Upper lobe of left lung (tissue), 6 donors: ENCODE measurements around the gene ZSWIM6. TPM values are rescaled to one million over a fixed set of nuclear protein-coding genes. Genes with fewer than 3 reads are reported as not detected.

ENCODE experiments used
- ATAC-seq, 2 donors: fragments of 200-7000 bp; cut with Tn5 transposase; one replicate each; pipeline ENCODE4 v1.9.1; 2022; ENCODE audit warnings: mild to moderate bottlenecking in 2 of 2, moderate library complexity in 2 of 2; ENCODE audit not compliant: low FRiP score in 2 of 2
- DNase-seq, 2 donors: peaks; one replicate each; pipeline ENCODE4 v3.0.0-alpha.2; 2019 to 2020
- H3K27ac ChIP-seq, 4 donors: fragments of 200-600 bp; sonication (generic); one replicate each; pipeline ENCODE4 v1.5.1; 2016 to 2019
- H3K27me3 ChIP-seq, 4 donors: fragments of 200-600 bp; sonication (generic); one replicate each; pipeline ENCODE4 v1.5.1; 2017 to 2019
- H3K36me3 ChIP-seq, 4 donors: fragments of 200-600 bp; sonication (generic); one replicate each; pipeline ENCODE4 v1.5.1; 2016 to 2019
- H3K4me1 ChIP-seq, 4 donors: fragments of 200-600 bp; sonication (generic); one replicate each; pipeline ENCODE4 v1.5.1; 2018 to 2019
- H3K4me3 ChIP-seq, 4 donors: fragments of 200-600 bp; sonication (generic); one replicate each; pipeline ENCODE4 v1.5.1; 2017 to 2019; ENCODE audit warnings: mild to moderate bottlenecking in 2 of 4, moderate library complexity in 1 of 4
- H3K9me3 ChIP-seq, 4 donors: fragments of 200-600 bp; sonication (generic); one replicate each; pipeline ENCODE4 v1.5.1; 2018 to 2019
- CTCF ChIP-seq, 6 experiments: fragments of 450-650 bp in 4 of 6; fragments of 200-600 bp in 2 of 6; sonication (generic) in 2 of 6; IDR thresholded peaks; one replicate each; pipeline ENCODE4 v1.5.1; 2016 to 2019; ENCODE audit warnings: antibody characterized with exemption in 6 of 6
- EP300 ChIP-seq, 4 donors: sonication (generic); formaldehyde crosslinking; IDR thresholded peaks; one replicate each; pipeline ENCODE4 v1.5.1; 2017; ENCODE audit warnings: antibody characterized with exemption in 4 of 4, control low read depth in 2 of 4
- POLR2A ChIP-seq, 4 donors: fragments of 450-650 bp; IDR thresholded peaks; one replicate each; pipeline ENCODE4 v1.5.1; 2016 to 2017; ENCODE audit warnings: antibody characterized with exemption in 4 of 4, mild to moderate bottlenecking in 2 of 4
- POLR2AphosphoS5 ChIP-seq, 2 donors: sonication (generic); formaldehyde crosslinking; IDR thresholded peaks; one replicate each; pipeline ENCODE4 v1.5.1; 2017; ENCODE audit warnings: antibody characterized with exemption in 2 of 2
- WGBS, 2 donors: methylation state at CpG; one replicate each; pipeline ENCODE4 v1.1.5; 2017 to 2018; 5-methylcytosine and 5-hydroxymethylcytosine counted together
- total RNA-seq, 6 donors: library from RNA; depleted of rRNA in 4 of 6; stranded (reverse); fragments of >200 nt in 4 of 6; gene quantifications; one replicate each; pipeline versions ENCODE4 v1.1.0 to v1.2.1, GENCODE V29; 2016 to 2021
- donor health status: DM: no; HTN: no; CAD: no; lungs with moderate emphysema.
- donor health status: DM: no; HTN: yes; CAD: no; lungs with severe emphysema.

ZSWIM6 gene
- total RNA-seq, 6 donors from 2014 or later, result 10.5 to 22.3 (median 15.7) TPM

- no peaks in the 10 kb centered on the region for H3K36me3 ChIP-seq
- peak overlapping the region; percentile 2 to 72 (median 36) for H3K27ac ChIP-seq
- H3K4me3 ChIP-seq, result no peak overlapping the region
- H3K27me3 ChIP-seq, result no peaks in the 10 kb centered on the region
- no peak for ATAC-seq
- 53 to 62% methylated on average over 1 of the region's 1 CpG for WGBS, 2 donors
- H3K9me3 ChIP-seq, result peaks cover 7 to 18% (median 9%) of the 10 kb centered on the region in 4 donors
- DNase-seq, result no peak
- TF ChIP-seq EP300 (IDR thresholded peaks at IDR 0.05) (no peak), POLR2AphosphoS5 (IDR thresholded peaks at IDR 0.05) (no peak), CTCF (IDR thresholded peaks at IDR 0.05) (no peak), POLR2A (IDR thresholded peaks at IDR 0.05) (no peak)
- H3K4me1 ChIP-seq, result peaks cover 12 to 23% (median 16%) of the 10 kb centered on the region in 4 donors
Measured at GRCh38 chr5:61450493-61451279, 118.6 kb downstream of the ZSWIM6 start.

DNA sequence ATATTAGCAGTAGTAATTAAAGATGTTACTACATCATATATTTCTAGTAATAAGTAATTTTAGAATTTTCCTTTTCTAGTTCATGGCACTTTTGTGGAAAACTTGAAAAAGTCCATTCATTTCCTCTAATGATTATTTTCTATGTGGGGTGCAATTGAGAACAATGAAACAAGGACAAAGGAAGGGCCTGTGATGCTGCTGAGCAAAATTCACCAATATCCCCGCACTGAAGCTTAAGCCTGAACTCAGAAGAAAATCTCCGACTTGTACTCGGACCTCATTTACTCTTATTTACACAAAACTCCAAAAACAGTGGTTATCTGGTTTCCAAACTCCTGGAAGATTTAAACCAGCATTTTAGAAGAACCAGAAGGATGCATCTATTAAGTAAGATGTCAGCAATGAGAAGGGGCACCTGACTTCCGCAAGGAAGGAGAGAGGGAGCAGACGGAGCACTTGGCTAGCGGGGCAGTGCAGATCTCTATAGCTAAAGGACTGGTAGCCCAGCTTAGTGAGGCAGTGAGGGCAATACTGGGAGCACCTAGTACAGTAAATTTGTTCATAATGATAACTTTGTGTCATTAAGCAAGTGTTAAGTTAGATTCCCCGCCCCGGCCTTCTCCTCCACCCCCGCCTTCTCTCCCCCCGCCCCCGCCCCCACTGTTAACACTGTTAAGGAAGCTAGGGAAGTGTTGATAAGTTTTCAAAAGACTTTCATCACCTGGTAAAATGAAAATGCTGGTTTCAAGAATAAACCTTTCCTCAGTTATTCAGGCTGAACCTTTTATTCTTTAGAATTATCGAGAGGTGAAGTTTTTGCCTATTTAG, 123.3 kb downstream of the ZSWIM6 start:
- Histone ChIP-seq H3K9me3 (no peaks in the 10 kb centered on the region), H3K4me3 (no peak overlapping the region), H3K36me3 (no peaks in the 10 kb centered on the region), H3K4me1 (peaks cover 8 to 13% (median 10%) of the 10 kb centered on the region in 4 donors), H3K27me3 (no peaks in the 10 kb centered on the region), H3K27ac (no peak overlapping the region)
- DNase-seq, result no peak
- no peak for TF ChIP-seq POLR2AphosphoS5 (IDR thresholded peaks at IDR 0.05)
- no peak for TF ChIP-seq EP300 (IDR thresholded peaks at IDR 0.05)
- no peak for TF ChIP-seq POLR2A (IDR thresholded peaks at IDR 0.05)
- TF ChIP-seq CTCF (IDR thresholded peaks at IDR 0.05), result no peak
- no peak for ATAC-seq
- 92 to 94% methylated on average over 12 of the region's 12 CpGs for WGBS, 2 donors

GRCh38 chr5:61460471-61460870, 128.4 kb downstream of the ZSWIM6 start:
- H3K9me3 ChIP-seq, result no peaks in the 10 kb centered on the region

GRCh38 chr5:61461417-61461816, 129.4 kb downstream of the ZSWIM6 start:
- DNase-seq (no peak), ATAC-seq (no peak)
- H3K27ac ChIP-seq, result no peak overlapping the region
- peaks cover 8 to 30% (median 14%) of the 10 kb centered on the region in 4 donors for H3K4me1 ChIP-seq
- H3K4me3 ChIP-seq, result no peak overlapping the region
- H3K36me3 ChIP-seq, result no peaks in the 10 kb centered on the region
- H3K27me3 ChIP-seq, result no peaks in the 10 kb centered on the region
- H3K9me3 ChIP-seq, result no peaks in the 10 kb centered on the region
- WGBS, 2 donors, result 96 to 97% methylated on average over 1 of the region's 1 CpG
- TF ChIP-seq POLR2A (IDR thresholded peaks at IDR 0.05) (no peak), POLR2AphosphoS5 (IDR thresholded peaks at IDR 0.05) (no peak), EP300 (IDR thresholded peaks at IDR 0.05) (no peak)

More at GRCh38 chr5:61460471-61460870, 128.4 kb downstream of the ZSWIM6 start:
- DNase-seq, result no peak
- H3K27me3 ChIP-seq, result no peaks in the 10 kb centered on the region
- no peak overlapping the region for H3K4me3 ChIP-seq
- 84 to 88% methylated on average over 3 of the region's 3 CpGs for WGBS, 2 donors
- H3K27ac ChIP-seq, result no peak overlapping the region
- TF ChIP-seq POLR2A (IDR thresholded peaks at IDR 0.05), result no peak
- no peak for TF ChIP-seq CTCF (IDR thresholded peaks at IDR 0.05)
- no peak for TF ChIP-seq EP300 (IDR thresholded peaks at IDR 0.05)
- no peak for TF ChIP-seq POLR2AphosphoS5 (IDR thresholded peaks at IDR 0.05)
- no peak for ATAC-seq
- peaks cover 8 to 24% (median 12%) of the 10 kb centered on the region in 4 donors for H3K4me1 ChIP-seq
- no peaks in the 10 kb centered on the region for H3K36me3 ChIP-seq

DNA sequence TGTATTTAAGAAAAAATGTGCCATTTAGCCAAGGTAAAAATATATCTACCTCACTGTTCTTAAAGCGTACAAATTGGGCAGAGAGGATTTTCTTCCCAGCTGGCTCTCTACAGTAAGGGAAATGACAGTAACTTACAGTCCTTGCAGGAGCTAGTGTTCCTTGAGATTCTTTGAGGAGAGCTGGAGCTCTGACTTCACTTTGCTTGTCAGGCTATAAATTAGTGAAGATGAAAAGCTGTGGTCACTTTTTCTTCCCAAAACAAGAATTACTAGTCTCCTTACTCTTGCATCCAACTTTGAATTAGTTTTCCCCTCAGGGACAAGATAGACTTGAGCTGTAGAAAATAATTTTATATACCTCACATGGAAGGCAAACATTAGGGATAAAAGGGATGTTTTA, 129.9 kb downstream of the ZSWIM6 start:
- DNase-seq (no peak), ATAC-seq (no peak)
- WGBS, 2 donors, result 86 to 88% methylated on average over 1 of the region's 1 CpG

More for the DNA sequence above, 129.9 kb downstream of the ZSWIM6 start:
- Histone ChIP-seq H3K27me3 (no peaks in the 10 kb centered on the region), H3K27ac (no peak overlapping the region), H3K9me3 (no peaks in the 10 kb centered on the region), H3K4me1 (peaks cover 8 to 33% (median 14%) of the 10 kb centered on the region in 4 donors), H3K4me3 (no peak overlapping the region), H3K36me3 (no peaks in the 10 kb centered on the region)
- no peak for TF ChIP-seq CTCF (IDR thresholded peaks at IDR 0.05)
- no peak for TF ChIP-seq POLR2A (IDR thresholded peaks at IDR 0.05)
- TF ChIP-seq EP300 (IDR thresholded peaks at IDR 0.05), result no peak
- no peak for TF ChIP-seq POLR2AphosphoS5 (IDR thresholded peaks at IDR 0.05)
